Measurements from ENCODE around the gene HSPA12B.

HSPA12B gene

GRCh38 chr20:3699037-3699436 lies 33.4 kb upstream of the HSPA12B start:
- no peaks in the 10 kb centered on the region for H3K36me3 ChIP-seq (ENCODE audit: control insufficient read depth, insufficient read depth, low read length)
- DNase-seq (ENCODE audit: extremely low read depth, insufficient read length), result no peak
- no peak for TF ChIP-seq CTCF (IDR thresholded peaks at IDR 0.05; ENCODE audit: insufficient read depth, low read length, poor library complexity, severe bottlenecking)

GRCh38 chr20:3701061-3701998 lies 31.2 kb upstream of the HSPA12B start:
- H3K4me3 ChIP-seq (replicated peaks; ENCODE audit: low read depth, low read length), result no peak overlapping the region
- no peak for TF ChIP-seq CTCF (IDR thresholded peaks at IDR 0.05; ENCODE audit: insufficient read depth, low read length, poor library complexity, severe bottlenecking)
- H3K27me3 ChIP-seq (replicated peaks; ENCODE audit: control insufficient read depth, insufficient read depth, low read length), result no peaks in the 10 kb centered on the region; the same call in none of the 2 replicates
- no peaks in the 10 kb centered on the region for H3K36me3 ChIP-seq (ENCODE audit: control insufficient read depth, insufficient read depth, low read length)
- no peak for DNase-seq (ENCODE audit: extremely low read depth, insufficient read length)

More at GRCh38 chr20:3699037-3699436, 33.4 kb upstream of the HSPA12B start:
- Histone ChIP-seq H3K4me3 (replicated peaks; ENCODE audit: low read depth, low read length) (no peak overlapping the region), H3K27me3 (replicated peaks; ENCODE audit: control insufficient read depth, insufficient read depth, low read length) (no peaks in the 10 kb centered on the region; the same call in none of the 2 replicates)

GRCh38 chr20:3702611-3703391 lies 29.7 kb upstream of the HSPA12B start:
- no peak overlapping the region for H3K4me3 ChIP-seq (replicated peaks; ENCODE audit: low read depth, low read length)
- no peak for TF ChIP-seq CTCF (IDR thresholded peaks at IDR 0.05; ENCODE audit: insufficient read depth, low read length, poor library complexity, severe bottlenecking)
- H3K36me3 ChIP-seq (ENCODE audit: control insufficient read depth, insufficient read depth, low read length), result no peaks in the 10 kb centered on the region
- no peak for DNase-seq (ENCODE audit: extremely low read depth, insufficient read length)
- H3K27me3 ChIP-seq (replicated peaks; ENCODE audit: control insufficient read depth, insufficient read depth, low read length), result no peaks in the 10 kb centered on the region; the same call in none of the 2 replicates

GRCh38 chr20:3704087-3704486 lies 28.4 kb upstream of the HSPA12B start:
- TF ChIP-seq CTCF (IDR thresholded peaks at IDR 0.05; ENCODE audit: insufficient read depth, low read length, poor library complexity, severe bottlenecking), result no peak
- Histone ChIP-seq H3K4me3 (replicated peaks; ENCODE audit: low read depth, low read length) (no peak overlapping the region), H3K27me3 (replicated peaks; ENCODE audit: control insufficient read depth, insufficient read depth, low read length) (no peaks in the 10 kb centered on the region; the same call in none of the 2 replicates), H3K36me3 (ENCODE audit: control insufficient read depth, insufficient read depth, low read length) (no peaks in the 10 kb centered on the region)
- no peak for DNase-seq (ENCODE audit: extremely low read depth, insufficient read length)

- TF ChIP-seq CTCF (IDR thresholded peaks at IDR 0.05; ENCODE audit: insufficient read depth, low read length, poor library complexity, severe bottlenecking), result no peak
- no peaks in the 10 kb centered on the region for H3K36me3 ChIP-seq (ENCODE audit: control insufficient read depth, insufficient read depth, low read length)
These were observed 27.0 kb upstream of the HSPA12B start for GRCh38 chr20:3705491-3705969.

More at GRCh38 chr20:3705491-3705969, 27.0 kb upstream of the HSPA12B start:
- Histone ChIP-seq H3K4me3 (replicated peaks; ENCODE audit: low read depth, low read length) (no peak overlapping the region), H3K27me3 (replicated peaks; ENCODE audit: control insufficient read depth, insufficient read depth, low read length) (no peaks in the 10 kb centered on the region; the same call in none of the 2 replicates)
- DNase-seq (ENCODE audit: extremely low read depth, insufficient read length), result no peak
